GM12891 (cell line): ENCODE data around the gene RBM33.

ENCODE experiments used
- PAX5 ChIP-seq: IDR thresholded peaks from 2 replicates; pipeline ENCODE4 v1.6.1; 2011; ENCODE audit warnings: low read length, moderate library complexity, mild to moderate bottlenecking; ENCODE audit not compliant: insufficient read depth, severe bottlenecking
- POLR2A ChIP-seq: IDR thresholded peaks from 2 replicates; pipeline ENCODE4 v1.6.1; 2011; ENCODE audit warnings: low read depth, low read length, control low read depth
- POLR2AphosphoS5 ChIP-seq: IDR thresholded peaks from 2 replicates; pipeline ENCODE4 v1.6.1; 2011; ENCODE audit warnings: low read depth, low read length, control low read depth

GRCh38 chr7:155727616-155728015 lies 83.2 kb downstream of the RBM33 start:
- no peak for TF ChIP-seq POLR2AphosphoS5
- no peak for TF ChIP-seq POLR2A
- TF ChIP-seq PAX5 = no peak
